ENCODE data around the gene MAP3K15.

- TF ChIP-seq CTCF (IDR thresholded peaks at IDR 0.05) (no peak), TCF7 (CRISPR knock-in tag; IDR thresholded peaks at IDR 0.05; ENCODE audit: low read depth) (no peak), SP1 (CRISPR knock-in tag; conservative IDR thresholded peaks at IDR 0.05) (no peak), ESRRA (CRISPR knock-in tag; IDR thresholded peaks at IDR 0.05; ENCODE audit: borderline replicate concordance) (no peak), MYBL2 (CRISPR knock-in tag; IDR thresholded peaks at IDR 0.05) (no peak)
Measured at GRCh38 chrX:19350941-19351384, 164.3 kb downstream of the MAP3K15 start.

Data from WTC11 (cell line).